ENCODE measurements around the gene TBL1X. TPM values are rescaled to one million over a fixed set of nuclear protein-coding genes. Genes with fewer than 3 reads are reported as not detected.

TBL1X gene
- polyA plus RNA-seq, 3 donors: 12.5 to 19.5 (median 13.8) TPM

- Histone ChIP-seq H3K9me3 (replicated peaks in 1 of 2; ENCODE audit: control insufficient read depth in 1 of 2, insufficient read depth in 1 of 2, low read length in 2 of 2) (no peaks in the 10 kb centered on the region), H3K4me2 (replicated peaks; ENCODE audit: extremely low read depth, low read length, poor library complexity, severe bottlenecking) (no peak overlapping the region), H2AFZ (ENCODE audit: insufficient read depth, low read depth, low read length, poor library complexity, severe bottlenecking) (no peak overlapping the region), H4K20me1 (ENCODE audit: insufficient read depth, low read length) (no peaks in the 10 kb centered on the region), H3K4me1 (ENCODE audit: control insufficient read depth in 1 of 2, insufficient read depth in 2 of 2, low read length in 2 of 2) (peaks cover 0 to 1% of the 10 kb centered on the region in 2 donors), H3K9ac (ENCODE audit: insufficient read depth, low read length, poor library complexity, severe bottlenecking) (no peak overlapping the region), H3K4me3 (replicated peaks in 1 of 3; ENCODE audit: low read depth in 2 of 3, low read length in 3 of 3) (no peak overlapping the region), H3K79me2 (ENCODE audit: insufficient read depth, low read length) (no peaks in the 10 kb centered on the region), H3K27ac (ENCODE audit: low read depth in 1 of 2, low read length in 2 of 2) (no peak overlapping the region), H3K27me3 (ENCODE audit: control insufficient read depth in 2 of 2, insufficient read depth in 2 of 2, low read length in 2 of 2) (no peaks in the 10 kb centered on the region), H3K36me3 (replicated peaks in 1 of 2; ENCODE audit: control insufficient read depth in 1 of 2, insufficient read depth in 2 of 2, low read length in 2 of 2) (peaks cover 36 to 76% of the 10 kb centered on the region in 2 donors)
- 100% methylated on average over 9 of the region's 14 CpGs for WGBS (ENCODE audit: insufficient coverage)
- H3K4me3 Mint-ChIP-seq: no peak overlapping the region
- H3K9me3 Mint-ChIP-seq: peaks cover 0 to 12% (median 3%) of the 10 kb centered on the region in 7 donors
- no peak for DNase-seq
- peaks cover 67 to 76% of the 10 kb centered on the region in 2 donors for H3K36me3 Mint-ChIP-seq
- intact Hi-C loops (cut with micrococcal nuclease): loop anchor here in 1 of 2 donors (10.0 kb wide), 1 partner anchor 959 kb away; no protein-coding TSS in a partner anchor
- no peak for TF ChIP-seq CTCF (IDR thresholded peaks at IDR 0.05)
- peaks cover 2% of the 10 kb centered on the region for H3K4me1 Mint-ChIP-seq
- peaks cover 0 to 15% (median 2%) of the 10 kb centered on the region in 3 donors for H3K27me3 Mint-ChIP-seq (ENCODE audit: low read depth in 3 of 3)
- no peak overlapping the region for H3K27ac Mint-ChIP-seq
These were observed 238.5 kb downstream of the TBL1X start for GRCh38 chrX:9703406-9703805.

- Histone ChIP-seq H3K27ac (ENCODE audit: low read depth in 1 of 2, low read length in 2 of 2) (no peak overlapping the region), H4K20me1 (ENCODE audit: insufficient read depth, low read length) (no peaks in the 10 kb centered on the region), H3K79me2 (ENCODE audit: insufficient read depth, low read length) (no peaks in the 10 kb centered on the region), H3K9ac (ENCODE audit: insufficient read depth, low read length, poor library complexity, severe bottlenecking) (no peak overlapping the region), H3K4me1 (ENCODE audit: control insufficient read depth in 1 of 2, insufficient read depth in 2 of 2, low read length in 2 of 2) (peaks cover 0 to 7% of the 10 kb centered on the region in 2 donors), H3K4me2 (replicated peaks; ENCODE audit: extremely low read depth, low read length, poor library complexity, severe bottlenecking) (no peak overlapping the region), H3K4me3 (replicated peaks in 1 of 3; ENCODE audit: low read depth in 2 of 3, low read length in 3 of 3) (no peak overlapping the region), H2AFZ (ENCODE audit: insufficient read depth, low read depth, low read length, poor library complexity, severe bottlenecking) (no peak overlapping the region), H3K36me3 (replicated peaks in 1 of 2; ENCODE audit: control insufficient read depth in 1 of 2, insufficient read depth in 2 of 2, low read length in 2 of 2) (peaks cover 31 to 70% of the 10 kb centered on the region in 2 donors), H3K9me3 (replicated peaks in 1 of 2; ENCODE audit: control insufficient read depth in 1 of 2, insufficient read depth in 1 of 2, low read length in 2 of 2) (no peaks in the 10 kb centered on the region), H3K27me3 (ENCODE audit: control insufficient read depth in 2 of 2, insufficient read depth in 2 of 2, low read length in 2 of 2) (no peaks in the 10 kb centered on the region)
- Mint-ChIP-seq H3K36me3 (peaks cover 64 to 71% of the 10 kb centered on the region in 2 donors), H3K4me1 (peaks cover 7% of the 10 kb centered on the region), H3K9me3 (peaks cover 0 to 12% (median 2%) of the 10 kb centered on the region in 7 donors), H3K4me3 (no peak overlapping the region), H3K27ac (no peak overlapping the region), H3K27me3 (ENCODE audit: low read depth in 3 of 3) (peaks cover 0 to 10% (median 0%) of the 10 kb centered on the region in 3 donors)
- intact Hi-C loops (cut with micrococcal nuclease): loop anchor here (5.0 to 10.0 kb wide), 3 partner anchors 733 to 960 kb away; no protein-coding TSS in a partner anchor
- DNase-seq: no peak
- no peak for TF ChIP-seq CTCF (IDR thresholded peaks at IDR 0.05)
- WGBS (ENCODE audit: insufficient coverage): no CpG with 5 or more reads among the region's 6 CpGs
These were observed 240.1 kb downstream of the TBL1X start for GRCh38 chrX:9704876-9705465.
